Measurements from ENCODE around the gene PDE4D.

- TF ChIP-seq CTCF (conservative IDR thresholded peaks at IDR 0.05; ENCODE audit: low read depth, low read length) (no peak), EZH2 (IDR thresholded peaks at IDR 0.05; ENCODE audit: low read length, unreplicated experiment) (no peak)
Measured at GRCh38 chr5:59559323-59559722, 334.2 kb downstream of the PDE4D start.
